GM04503 (cell line): ENCODE data around the gene ABCA1.
"Not testable (repeated sequence)": the region's sequence is repeated elsewhere in the genome, so short reads cannot be mapped to it uniquely, and the experiment has no call there.

Experiments used
- DNase-seq: peaks from one replicate; pipeline ENCODE4 v3.0.0-alpha.2; 2012; ENCODE audit warnings: low read depth

ABCA1 gene

DNA sequence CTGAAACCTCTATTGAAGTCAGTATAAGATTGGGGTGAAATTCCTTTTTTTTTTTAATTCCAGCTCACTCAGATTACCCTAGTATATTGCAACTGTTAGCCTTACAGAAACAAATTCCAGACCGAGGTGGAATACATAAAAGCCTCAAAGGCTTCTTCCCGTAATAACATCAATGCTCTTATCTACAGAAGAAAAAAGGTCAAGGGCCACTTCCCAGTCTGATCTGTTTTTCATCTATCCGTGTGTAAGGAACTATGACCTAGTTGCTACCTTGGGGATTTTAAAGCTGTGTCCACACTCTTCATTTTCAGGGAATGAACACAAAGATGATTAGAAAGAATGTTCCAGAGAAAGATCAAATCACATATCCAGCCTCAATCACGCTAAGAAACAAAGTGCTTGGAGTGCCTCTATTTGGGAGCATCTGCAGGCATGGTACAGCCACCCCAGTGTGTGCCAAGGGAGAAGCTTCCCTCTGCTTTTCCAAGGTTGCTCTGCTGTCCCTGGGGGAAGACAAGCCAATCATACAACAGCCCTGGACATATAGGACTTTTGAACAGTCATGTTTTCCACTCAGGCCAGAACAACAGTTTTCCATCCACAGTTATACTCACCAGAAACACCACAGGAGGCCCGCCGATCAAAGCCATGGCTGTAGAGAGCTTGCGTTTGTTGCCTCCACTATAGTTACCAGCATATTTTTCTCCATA is 140.5 kb downstream of the ABCA1 start:
- DNase-seq: no peak

DNA sequence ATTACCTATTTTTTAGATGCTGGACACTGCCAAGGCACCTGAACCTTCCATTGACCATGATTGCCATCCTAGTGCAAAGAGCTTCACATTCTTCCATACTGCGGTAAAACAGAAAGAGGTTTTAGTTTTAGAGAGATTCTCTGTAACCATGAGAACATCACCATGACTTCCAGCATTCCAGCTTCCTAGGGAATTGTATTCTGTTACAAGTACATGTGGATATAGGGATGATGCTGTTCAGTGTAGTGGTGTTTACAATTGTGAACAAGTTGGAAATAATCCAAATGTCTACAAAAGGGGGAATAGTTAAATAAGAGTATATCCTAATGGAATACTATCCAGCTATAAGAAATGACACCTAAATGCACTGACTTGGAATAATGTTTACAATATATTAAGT is 141.7 kb downstream of the ABCA1 start:
- no peak for DNase-seq

DNA sequence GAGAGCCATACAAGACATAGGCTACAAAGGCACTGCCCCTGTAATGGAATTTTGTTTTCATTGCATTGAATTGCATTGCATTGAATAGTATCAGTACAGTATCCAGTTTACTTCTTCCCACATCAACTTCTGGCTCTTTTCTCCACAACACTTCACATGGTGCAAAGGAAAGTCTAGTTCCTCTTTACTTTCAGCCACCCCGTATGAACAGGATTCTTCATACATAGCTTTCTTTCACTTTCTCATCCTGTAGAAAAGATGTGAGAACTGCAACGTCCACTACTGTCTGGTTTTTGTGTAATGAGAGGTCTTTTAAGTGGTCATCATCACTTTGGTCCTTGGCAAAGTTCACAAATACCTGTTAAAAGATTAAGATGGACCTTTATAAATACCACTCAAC is 143.9 kb downstream of the ABCA1 start:
- no peak for DNase-seq

DNA sequence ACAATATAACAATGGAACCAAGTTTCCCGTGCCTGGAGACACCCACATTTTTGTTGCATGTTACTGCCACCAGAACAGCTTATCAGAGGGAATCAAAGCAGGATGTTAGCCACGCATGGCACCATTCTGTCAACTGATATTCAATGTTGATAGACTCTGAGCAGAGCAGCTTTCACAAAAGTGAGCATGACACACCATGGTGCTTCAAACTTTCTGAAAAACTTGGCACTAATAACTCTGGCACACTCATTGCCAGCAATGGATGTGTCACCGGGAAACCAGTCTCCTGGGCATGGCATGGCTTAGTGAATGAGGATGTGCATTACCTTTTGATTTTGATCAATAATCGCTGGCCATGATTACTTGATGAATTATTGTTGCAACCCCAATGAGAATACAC is 144.4 kb downstream of the ABCA1 start:
- DNase-seq: no peak

DNA sequence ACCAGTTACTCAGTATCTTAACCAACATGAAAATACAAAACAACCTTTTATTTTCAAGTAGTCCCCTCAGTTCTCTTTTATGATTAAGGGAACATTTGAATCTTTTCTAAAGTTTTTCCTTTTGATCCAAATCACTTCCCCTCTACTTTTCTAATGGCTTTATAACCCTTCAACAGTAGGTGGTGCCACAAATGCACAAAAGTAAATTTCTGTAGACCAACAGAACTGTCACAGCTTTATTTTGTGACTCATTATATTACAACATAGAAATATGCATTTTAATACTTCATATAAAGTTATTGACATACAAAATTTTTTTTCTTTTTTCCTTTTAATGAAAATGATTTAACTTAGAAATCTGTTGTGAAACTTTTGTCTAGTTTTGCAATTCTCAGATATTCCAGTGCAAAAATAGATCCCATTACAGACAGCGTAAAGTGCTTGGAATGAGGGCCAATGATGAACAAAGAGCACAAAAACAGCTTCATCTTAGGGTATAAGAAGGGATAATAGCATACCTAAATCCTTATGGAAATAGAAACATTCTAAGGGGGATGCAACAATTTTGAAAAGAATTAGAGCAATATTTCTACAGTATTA is 147.1 kb downstream of the ABCA1 start:
- DNase-seq: no peak

DNA sequence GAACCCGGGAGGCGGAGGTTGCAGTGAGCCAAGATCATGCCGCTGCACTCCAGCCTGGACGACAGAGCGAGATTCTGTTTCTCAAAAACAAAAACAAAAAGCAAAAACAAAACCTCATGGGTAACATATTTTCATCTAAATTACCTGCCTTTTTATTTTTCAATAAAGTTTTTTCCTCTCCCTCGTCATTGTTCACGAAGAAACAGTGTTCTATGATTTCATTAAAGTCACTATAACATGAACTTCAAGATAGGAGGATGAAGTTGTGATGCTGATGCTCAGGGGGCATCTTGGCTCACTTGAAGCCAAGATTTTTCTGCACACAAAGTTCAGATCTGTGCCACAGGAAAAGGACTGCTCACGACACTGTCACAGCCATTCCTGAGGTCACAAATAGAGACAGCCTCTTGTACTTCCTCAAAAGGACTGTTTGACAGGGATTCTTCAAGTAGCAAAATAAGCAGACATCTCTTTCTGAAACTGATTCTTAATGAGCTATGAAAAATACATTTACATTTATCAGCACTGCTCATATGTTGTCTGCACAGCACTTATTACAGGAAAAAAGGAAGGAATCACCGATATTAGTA is 147.9 kb downstream of the ABCA1 start:
- no peak for DNase-seq

DNA sequence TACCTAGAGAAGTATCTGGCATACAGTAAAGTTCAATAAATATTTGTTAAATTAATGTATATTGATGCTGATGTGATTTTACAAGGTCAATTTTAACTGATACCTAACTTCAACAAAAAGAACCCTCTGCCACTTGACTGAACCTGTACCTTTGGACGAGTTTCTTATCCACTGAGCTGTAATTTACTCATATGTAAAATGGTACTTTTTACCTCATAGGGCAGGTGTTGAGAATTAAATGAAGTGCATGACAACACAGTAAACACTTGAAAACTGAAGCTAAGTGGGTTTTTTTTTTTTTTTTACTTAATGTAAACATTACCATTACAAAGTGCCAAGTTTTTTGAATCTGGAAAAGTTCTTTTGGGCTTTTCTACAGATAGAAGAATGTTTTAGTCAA is 148.6 kb downstream of the ABCA1 start:
- DNase-seq: no peak

DNA sequence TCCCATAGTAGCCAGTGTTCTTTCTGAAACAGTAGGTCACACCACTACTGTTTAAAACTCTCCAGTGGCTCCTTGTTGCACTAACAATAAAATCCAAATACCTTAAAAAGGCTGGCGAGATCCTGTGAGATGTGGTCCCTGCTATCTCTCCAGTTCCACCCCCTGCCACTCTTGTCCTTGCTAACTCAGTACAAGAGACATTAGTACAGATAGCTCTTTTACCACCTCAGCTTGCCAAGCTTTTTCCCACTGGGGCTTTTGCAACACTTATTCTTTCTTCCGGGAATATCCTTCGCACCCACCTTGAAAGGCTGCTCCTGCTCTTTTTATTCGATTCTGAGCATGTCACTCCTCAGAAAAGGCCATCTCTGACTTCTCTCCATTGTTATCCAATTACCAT is 149.2 kb downstream of the ABCA1 start:
- no peak for DNase-seq

DNA sequence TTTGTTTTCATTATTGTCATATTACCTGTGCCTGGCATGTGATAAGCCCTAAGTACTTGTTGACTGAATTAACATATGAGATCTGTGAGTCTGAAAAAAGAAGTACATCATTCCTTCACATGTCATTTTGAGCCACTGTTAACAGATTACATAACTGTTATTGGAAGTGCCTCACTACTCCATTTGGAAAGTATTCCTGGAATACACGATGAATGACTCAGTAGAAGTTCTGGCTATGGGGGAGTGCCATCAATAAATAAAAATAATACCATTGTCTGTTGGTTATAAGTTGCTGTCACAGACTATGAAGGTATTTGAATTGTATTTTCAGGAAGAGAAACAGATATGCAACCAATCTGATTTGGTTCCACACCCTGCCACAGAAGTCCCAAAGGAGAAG is 151.2 kb downstream of the ABCA1 start:
- DNase-seq: peak; percentile 37

DNA sequence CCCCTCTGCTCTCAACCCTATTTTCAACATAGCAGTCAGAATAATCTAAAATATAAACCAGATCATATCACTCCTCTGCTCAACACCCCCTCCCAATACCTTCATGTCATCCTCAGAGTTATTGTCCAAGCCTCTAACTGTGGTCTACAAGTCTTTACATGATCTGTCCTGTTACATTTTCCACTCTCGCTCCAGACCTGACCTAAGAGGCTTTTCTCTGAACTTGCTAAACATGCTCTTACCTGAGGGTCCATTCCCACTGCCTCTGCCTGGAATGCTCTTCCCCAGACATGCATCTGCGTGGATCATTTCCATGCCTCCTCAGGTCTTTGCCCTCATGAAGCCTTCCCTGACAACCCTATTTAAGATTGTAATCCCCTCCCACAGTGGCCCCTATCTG is 152.0 kb downstream of the ABCA1 start:
- DNase-seq: no peak

DNA sequence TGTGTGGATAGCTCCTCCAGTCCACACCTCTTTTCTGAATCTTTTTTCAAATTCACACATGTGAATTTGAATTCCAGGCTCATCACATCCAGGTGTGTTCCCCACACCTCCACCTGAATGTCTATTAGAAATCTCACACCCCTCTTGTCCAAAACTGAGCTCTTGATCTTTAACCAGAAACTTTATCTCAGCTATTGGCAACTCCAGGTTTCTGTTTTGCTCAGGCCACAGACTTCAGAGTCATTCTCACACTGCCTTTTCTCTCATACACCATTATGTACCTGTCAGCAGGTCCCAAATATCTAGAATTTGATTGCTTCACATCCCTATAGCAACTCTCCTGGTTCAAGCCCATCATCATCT is 152.4 kb downstream of the ABCA1 start:
- DNase-seq: no peak

DNA sequence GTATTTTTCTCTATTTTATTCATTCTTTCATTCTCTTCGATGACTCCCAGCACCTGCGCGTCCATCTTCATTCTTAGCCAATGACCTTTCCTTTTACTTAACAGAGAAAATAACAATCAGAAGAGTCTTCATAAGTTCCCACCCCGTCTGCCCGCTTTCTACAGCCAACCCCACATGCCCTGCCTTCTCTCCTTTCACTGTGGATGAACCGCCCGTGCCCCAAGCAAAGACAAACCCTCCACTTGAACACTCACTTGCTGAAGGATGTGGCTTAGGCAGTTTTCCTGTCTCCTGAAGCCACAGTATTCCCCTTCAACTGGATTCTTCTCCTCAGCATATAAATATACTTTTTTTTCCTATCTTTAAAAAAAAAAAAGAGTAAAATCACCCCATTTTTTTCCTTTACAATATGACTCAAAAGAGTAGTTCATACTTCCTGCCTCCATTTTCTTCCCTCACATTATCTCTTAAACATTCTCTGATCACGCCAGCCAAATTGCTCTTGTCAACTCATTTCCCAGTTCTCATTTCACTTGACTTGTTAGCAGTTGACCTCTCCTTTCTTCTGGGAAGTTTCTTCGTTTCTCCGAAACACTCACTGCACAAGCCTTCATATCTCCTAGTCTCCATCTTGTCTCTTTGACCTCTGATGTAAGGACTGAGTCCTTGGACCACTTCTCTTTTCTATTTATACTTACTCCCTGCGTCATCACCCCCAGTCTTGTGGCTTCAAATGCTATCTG is 153.0 kb downstream of the ABCA1 start:
- no peak for DNase-seq

DNA sequence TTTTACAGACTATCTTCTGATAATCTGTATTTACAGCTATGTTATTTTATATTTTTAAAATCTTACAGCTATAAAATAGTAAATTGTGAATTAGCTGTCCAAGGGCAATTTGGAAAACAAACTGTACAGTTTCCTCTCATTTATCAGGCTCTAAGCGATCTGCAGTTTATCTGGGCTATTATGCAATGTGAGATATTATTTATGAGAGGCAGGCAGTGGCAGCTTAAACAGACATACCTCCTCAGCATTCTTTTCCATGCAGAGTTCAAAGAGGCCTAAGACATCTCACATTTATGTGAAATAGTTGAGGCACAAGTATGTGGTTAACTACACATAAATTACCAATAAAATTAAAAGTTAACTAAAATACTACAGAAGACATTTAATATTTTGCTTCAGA is 153.8 kb downstream of the ABCA1 start:
- no peak for DNase-seq

DNA sequence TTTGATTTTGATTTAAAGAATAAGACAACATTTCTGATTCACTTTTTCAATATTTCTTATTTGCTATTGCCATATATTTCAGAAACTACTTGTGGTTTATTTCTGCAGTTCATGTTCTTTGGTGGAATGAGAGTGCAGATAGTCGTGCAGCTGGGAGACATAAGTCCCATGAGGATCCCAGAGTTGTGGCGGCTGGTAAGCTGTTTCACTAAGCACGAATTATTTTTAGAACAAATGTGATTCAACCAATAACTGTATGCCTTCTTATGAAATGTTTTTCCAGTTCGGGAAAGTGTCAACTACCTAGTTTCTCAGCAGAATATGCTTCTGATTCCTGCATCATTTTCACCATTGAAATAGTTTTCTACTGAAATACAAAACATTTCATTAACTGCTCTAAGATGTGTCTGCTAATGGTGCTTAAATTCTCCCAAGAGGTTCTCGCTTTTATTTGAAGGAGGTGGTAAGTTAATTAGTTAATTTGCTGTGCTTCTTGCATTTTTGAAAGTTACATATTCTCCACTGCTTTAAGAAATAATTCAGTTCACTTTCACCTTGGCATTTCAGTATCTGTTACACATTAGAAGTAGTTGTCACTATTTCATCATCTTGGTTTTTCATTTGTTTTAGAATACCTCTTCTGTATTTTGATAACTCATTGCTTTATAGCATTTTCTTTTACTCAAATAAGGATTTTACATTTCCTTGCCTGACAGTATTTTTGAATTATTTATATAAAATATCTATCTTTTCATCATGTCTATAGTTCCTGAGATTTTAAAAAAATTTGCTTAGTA is 155.0 kb downstream of the ABCA1 start:
- no peak for DNase-seq

DNA sequence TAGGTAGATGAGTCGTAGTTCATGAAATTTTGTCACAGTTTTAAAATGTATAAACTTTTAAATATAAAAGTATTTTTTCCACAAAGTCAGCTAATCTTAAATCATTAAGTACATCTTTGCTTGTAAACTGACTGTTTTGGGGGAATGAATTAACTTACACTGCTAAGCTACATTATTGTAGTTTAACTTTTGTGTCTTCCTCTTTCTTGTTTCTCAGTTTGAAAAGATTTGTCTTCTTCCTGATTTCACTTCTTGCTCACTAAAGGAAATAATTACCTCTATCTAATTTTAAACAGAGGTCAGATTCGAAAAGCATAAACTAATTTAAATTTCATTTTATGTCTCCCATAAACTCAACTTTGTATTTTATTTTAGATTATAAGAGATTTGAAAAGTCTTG is 158.3 kb downstream of the ABCA1 start:
- DNase-seq: no peak

DNA sequence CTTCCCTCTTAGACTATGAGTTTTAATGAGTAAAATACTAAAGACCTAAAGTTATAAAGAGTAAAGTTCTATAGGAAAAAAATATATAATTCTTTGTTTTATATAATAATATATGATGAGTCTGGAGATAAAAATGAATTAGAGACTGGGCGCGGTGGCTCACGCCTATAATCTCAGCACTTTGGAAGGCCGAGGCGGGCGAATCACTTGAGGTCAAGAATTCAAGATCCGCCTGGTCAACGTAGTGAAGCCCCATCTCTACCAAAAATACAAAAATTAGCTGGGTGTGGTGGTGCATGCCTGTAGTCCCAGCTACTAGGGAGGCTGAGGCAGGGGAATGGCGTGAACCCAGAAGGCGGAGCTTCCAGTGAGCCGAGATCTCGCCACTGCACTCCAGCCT is 158.9 kb downstream of the ABCA1 start:
- not testable (repeated sequence) for DNase-seq

DNA sequence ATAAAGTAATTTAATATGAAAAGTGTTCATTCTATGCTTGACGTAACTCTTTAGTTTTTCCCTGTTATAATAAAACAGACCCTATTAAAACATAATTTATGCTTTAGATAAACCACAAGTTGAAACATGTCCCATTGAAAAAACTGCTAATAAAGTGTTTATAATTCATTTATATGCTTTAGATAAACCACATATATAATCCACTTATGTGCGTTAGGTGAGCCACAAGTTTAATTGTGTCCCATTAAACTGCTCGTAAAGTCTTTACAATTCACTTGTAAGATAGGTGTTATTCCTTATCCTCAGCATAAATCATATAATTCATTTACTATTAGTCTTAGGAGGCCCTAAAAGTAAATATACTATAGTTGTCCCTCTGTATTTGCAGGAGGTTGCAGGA is 160.4 kb downstream of the ABCA1 start:
- no peak for DNase-seq

DNA sequence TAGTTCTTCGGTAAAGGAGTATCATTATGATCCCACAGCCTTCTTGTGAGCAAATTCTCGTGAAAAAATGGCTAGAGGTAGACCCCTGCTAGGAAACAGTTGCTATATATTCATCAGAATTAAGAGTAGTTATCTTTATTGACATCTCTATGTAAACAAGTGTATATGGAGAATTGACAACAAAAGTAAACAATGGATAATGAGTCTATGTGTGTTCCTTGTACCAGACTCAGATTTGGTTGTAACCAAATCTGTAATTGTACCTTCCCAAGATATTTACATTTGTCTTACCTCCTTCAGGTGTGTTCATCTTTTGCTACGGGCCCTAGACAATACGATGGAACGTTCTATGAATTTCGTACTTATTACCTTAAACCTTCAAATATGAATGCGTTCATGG is 161.9 kb downstream of the ABCA1 start:
- DNase-seq: no peak

DNA sequence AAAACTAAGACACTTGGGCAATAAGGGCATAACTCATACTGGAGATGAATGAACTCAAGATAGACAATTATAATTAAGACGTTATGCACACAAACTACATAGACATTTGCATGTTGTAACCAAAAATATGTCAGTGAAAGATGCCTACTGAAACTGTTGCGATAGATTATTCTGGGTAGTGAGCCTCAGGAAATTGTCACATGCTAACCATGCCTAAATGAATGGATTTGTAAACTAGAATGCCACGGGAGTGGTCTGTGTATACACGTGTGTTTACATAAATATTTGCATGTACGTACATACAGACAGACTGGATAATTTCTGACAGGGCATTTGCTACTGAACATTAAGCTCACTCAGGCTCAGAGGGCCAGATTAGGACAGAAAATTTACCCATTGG is 162.8 kb downstream of the ABCA1 start:
- DNase-seq: no peak

DNA sequence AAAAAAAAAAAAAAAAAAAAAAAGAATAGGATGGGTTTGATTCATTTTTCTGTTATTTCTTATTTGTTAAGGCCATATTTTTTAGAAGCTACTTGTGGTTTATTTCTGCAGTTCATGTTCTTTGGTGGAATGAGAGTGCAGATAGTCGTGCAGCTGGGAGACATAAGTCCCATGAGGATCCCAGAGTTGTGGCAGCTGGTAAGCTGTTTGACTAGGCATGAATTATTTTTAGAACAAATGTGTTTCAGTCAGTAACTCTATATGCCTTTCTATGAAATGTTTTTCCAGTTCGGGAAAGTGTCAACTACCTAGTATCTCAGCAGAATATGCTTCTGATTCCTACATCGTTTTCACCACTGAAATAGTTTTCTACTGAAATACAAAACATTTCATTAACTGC is 169.0 kb downstream of the ABCA1 start:
- DNase-seq: no peak

DNA sequence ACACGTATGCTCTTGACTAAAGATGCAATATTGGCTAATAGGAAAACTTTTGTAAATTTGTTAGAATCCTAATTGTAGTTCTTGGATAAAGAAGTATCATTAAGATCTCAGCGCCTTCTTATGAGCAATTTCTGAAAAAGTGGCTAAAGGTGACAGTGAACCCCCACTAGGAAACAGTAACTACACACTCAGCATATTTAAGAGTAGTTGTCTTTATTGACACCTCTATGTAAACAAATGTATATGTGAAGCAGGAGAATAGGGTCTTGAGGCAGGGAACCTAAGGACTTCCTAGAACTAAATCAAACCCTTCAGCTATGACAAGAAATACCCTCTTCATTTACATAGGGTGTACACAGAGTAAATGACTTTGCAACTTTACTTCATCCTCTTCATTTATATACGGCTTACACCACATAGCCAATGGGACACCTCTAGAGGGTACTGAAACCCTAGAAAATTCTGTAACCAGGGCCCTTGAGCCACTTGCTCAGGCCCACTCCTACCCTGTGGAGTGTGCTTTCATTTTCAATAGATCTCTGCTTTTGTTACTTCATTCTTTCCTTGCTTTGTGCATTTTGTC is 177.7 kb downstream of the ABCA1 start:
- DNase-seq: no peak
